Fibroblast of lung (primary cell): ENCODE results near the gene RPL36AL. TPM values are rescaled to one million over a fixed set of nuclear protein-coding genes. Genes with fewer than 3 reads are reported as not detected.

Source experiments
- DNase-seq, 2 donors: peaks; one replicate each; pipeline versions ENCODE4 v3.0.0 to v3.0.0-alpha.2; 2010; ENCODE audit warnings: low read depth in 2 of 2
- H2AFZ ChIP-seq: 2 replicates; pipeline ENCODE4 v1.5.1; 2012; ENCODE audit warnings: low read length, control low read depth, inconsistent platforms
- H3K27ac ChIP-seq: 2 replicates; pipeline ENCODE4 v1.5.1; 2011; ENCODE audit warnings: low read length, control low read depth; ENCODE audit not compliant: insufficient read depth
- H3K27me3 ChIP-seq: 2 replicates; pipeline ENCODE4 v1.5.1; 2011; ENCODE audit warnings: mild to moderate bottlenecking, low read length; ENCODE audit not compliant: control insufficient read depth, insufficient read depth
- H3K36me3 ChIP-seq: 2 replicates; pipeline ENCODE4 v1.5.1; 2011; ENCODE audit warnings: low read length; ENCODE audit not compliant: control insufficient read depth, insufficient read depth
- H3K4me1 ChIP-seq: 2 replicates; pipeline ENCODE4 v1.5.1; 2011; ENCODE audit warnings: low read length; ENCODE audit not compliant: control insufficient read depth, insufficient read depth; ENCODE audit errors: extremely low read depth
- H3K4me2 ChIP-seq: 2 replicates; pipeline ENCODE4 v1.5.1; 2011; ENCODE audit warnings: low read length, control low read depth; ENCODE audit not compliant: insufficient read depth; ENCODE audit errors: extremely low read depth
- H3K4me3 ChIP-seq, 4 experiments: fragments of 200-600 bp in 1 of 4; sonication (generic) in 1 of 4; replicated peaks in 1 of 4; 2 replicates each; pipeline ENCODE4 v1.5.1; 2011 to 2016; ENCODE audit warnings: low read length in 4 of 4, low read depth in 3 of 4, mild to moderate bottlenecking in 3 of 4, control low read depth in 2 of 4, inconsistent platforms in 1 of 4, mixed read lengths in 1 of 4; ENCODE audit not compliant: insufficient read depth in 1 of 4; ENCODE audit errors: control extremely low read depth in 1 of 4
- H3K79me2 ChIP-seq: 2 replicates; pipeline ENCODE4 v1.5.1; 2012; ENCODE audit warnings: mild to moderate bottlenecking, low read length, inconsistent platforms; ENCODE audit not compliant: control insufficient read depth, insufficient read depth
- H3K9ac ChIP-seq: 2 replicates; pipeline ENCODE4 v1.5.1; 2011; ENCODE audit warnings: mild to moderate bottlenecking, low read length, control low read depth; ENCODE audit not compliant: insufficient read depth
- H3K9me3 ChIP-seq: 2 replicates; pipeline ENCODE4 v1.5.1; 2012; ENCODE audit warnings: low read depth, low read length; ENCODE audit not compliant: control insufficient read depth, insufficient read depth
- H4K20me1 ChIP-seq: 2 replicates; pipeline ENCODE4 v1.5.1; 2011; ENCODE audit warnings: low read length; ENCODE audit not compliant: control insufficient read depth, insufficient read depth; ENCODE audit errors: extremely low read depth
- EZH2 ChIP-seq: IDR thresholded peaks from 2 replicates; pipeline ENCODE4 v1.5.1; 2012; ENCODE audit warnings: low read length, control low read depth, mild to moderate bottlenecking; ENCODE audit errors: missing control alignments
- polyA plus RNA-seq, 2 donors: library from polyadenylated mRNA; depleted of rRNA in 1 of 2; stranded (reverse) in 1 of 2; unstranded in 1 of 2; fragments of >200 nt; gene quantifications; 2 replicates each; pipeline ENCODE4 v1.2.1, GENCODE V29; 2011 to 2012; ENCODE audit warnings: missing spikeins in 1 of 2
- total RNA-seq: library from RNA; depleted of rRNA; stranded (reverse); fragments of >200 nt; gene quantifications from 2 replicates; pipeline ENCODE4 v1.2.1, GENCODE V29; 2014
- TF ChIP-seq, protein P1 (sequence below), 2 donors: IDR thresholded peaks in 1 of 2; conservative IDR thresholded peaks in 1 of 2; 1 replicate in 1 of 2; 2 replicates in 1 of 2; pipeline ENCODE4 v1.5.1; 2011 to 2012; ENCODE audit warnings: low read length in 2 of 2, control low read depth in 1 of 2, inconsistent platforms in 1 of 2, low read depth in 1 of 2, mild to moderate bottlenecking in 1 of 2

The RPL36AL gene
- total and polyA plus RNA-seq, 2 donors (not counting 1 experiment from before 2014, with no cell fraction given) = 281 to 383 TPM

DNA sequence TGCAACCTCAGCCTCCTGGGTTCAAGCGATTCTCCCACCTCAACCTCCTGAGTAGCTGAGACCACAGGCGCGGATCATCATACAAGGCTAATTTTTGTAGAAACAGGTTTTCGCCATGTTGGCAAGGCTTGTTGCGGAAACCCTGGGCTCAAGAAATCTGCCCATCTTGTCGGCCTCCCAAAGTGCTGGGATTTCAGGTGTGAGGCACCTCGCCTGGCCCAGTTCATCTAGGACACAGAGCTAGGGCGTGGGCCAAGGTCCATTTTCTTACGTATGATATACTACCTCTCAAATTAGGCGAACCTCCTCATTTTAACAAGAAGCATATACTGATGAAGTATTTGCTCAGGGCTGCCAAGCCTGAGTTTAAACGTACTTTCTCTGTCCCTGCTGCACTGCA is 36.4 kb downstream of the RPL36AL start:
- no peak for DNase-seq
- peaks cover 9% of the 10 kb centered on the region for H3K36me3 ChIP-seq
- peak overlapping the region; percentile 68 to 97 (median 96) for H3K4me3 ChIP-seq
- H3K9me3 ChIP-seq = no peaks in the 10 kb centered on the region
- H3K79me2 ChIP-seq = peaks cover 54% of the 10 kb centered on the region
- H4K20me1 ChIP-seq = no peaks in the 10 kb centered on the region
- no peak for TF ChIP-seq EZH2
- TF ChIP-seq, protein P1, sequence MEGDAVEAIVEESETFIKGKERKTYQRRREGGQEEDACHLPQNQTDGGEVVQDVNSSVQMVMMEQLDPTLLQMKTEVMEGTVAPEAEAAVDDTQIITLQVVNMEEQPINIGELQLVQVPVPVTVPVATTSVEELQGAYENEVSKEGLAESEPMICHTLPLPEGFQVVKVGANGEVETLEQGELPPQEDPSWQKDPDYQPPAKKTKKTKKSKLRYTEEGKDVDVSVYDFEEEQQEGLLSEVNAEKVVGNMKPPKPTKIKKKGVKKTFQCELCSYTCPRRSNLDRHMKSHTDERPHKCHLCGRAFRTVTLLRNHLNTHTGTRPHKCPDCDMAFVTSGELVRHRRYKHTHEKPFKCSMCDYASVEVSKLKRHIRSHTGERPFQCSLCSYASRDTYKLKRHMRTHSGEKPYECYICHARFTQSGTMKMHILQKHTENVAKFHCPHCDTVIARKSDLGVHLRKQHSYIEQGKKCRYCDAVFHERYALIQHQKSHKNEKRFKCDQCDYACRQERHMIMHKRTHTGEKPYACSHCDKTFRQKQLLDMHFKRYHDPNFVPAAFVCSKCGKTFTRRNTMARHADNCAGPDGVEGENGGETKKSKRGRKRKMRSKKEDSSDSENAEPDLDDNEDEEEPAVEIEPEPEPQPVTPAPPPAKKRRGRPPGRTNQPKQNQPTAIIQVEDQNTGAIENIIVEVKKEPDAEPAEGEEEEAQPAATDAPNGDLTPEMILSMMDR (conservative IDR thresholded peaks at IDR 0.05 in 1 of 2, IDR thresholded peaks at IDR 0.05 in 1 of 2; ENCODE audit: low read depth in 1 of 2, low read length in 2 of 2) = no peak
- H2AFZ ChIP-seq = no peak overlapping the region
- peak overlapping the region; percentile 59 for H3K4me2 ChIP-seq
- no peaks in the 10 kb centered on the region for H3K4me1 ChIP-seq
- no peak overlapping the region for H3K9ac ChIP-seq
- no peaks in the 10 kb centered on the region for H3K27me3 ChIP-seq
- H3K27ac ChIP-seq = no peak overlapping the region

DNA sequence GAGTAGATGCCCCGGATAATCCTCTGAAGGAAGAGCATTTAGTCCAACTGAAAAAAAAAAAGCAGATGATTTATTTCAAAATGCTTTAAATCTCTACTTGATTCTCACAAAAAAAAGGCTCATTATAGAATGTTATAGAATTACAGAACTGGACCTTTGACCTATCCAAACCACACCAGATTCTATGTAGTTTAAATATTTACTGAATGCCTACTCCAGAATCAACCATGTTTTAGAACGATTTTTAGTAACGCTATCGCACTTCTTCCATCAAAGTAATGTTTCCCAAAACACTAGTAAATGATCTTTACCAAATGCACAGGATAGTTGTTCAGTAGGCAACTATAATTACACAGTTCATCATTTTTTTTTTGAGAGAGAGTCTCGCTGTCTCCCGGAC is 36.8 kb downstream of the RPL36AL start:
- H3K4me2 ChIP-seq = peak overlapping the region; percentile 59
- H3K27me3 ChIP-seq = no peaks in the 10 kb centered on the region
- no peaks in the 10 kb centered on the region for H4K20me1 ChIP-seq
- H3K4me1 ChIP-seq = no peaks in the 10 kb centered on the region
- H3K9ac ChIP-seq = no peak overlapping the region
- H2AFZ ChIP-seq = no peak overlapping the region
- peaks cover 9% of the 10 kb centered on the region for H3K36me3 ChIP-seq
- H3K9me3 ChIP-seq = no peaks in the 10 kb centered on the region
- DNase-seq = peak in 1 of 2 donors; percentile 52
- H3K79me2 ChIP-seq = peaks cover 54% of the 10 kb centered on the region
- H3K27ac ChIP-seq = no peak overlapping the region
- H3K4me3 ChIP-seq = peak overlapping the region in 2 of 4 experiments; percentile 68 to 95
- TF ChIP-seq EZH2 = no peak
- TF ChIP-seq, protein P1 (conservative IDR thresholded peaks at IDR 0.05 in 1 of 2, IDR thresholded peaks at IDR 0.05 in 1 of 2; ENCODE audit: low read depth in 1 of 2, low read length in 2 of 2) = no peak

DNA sequence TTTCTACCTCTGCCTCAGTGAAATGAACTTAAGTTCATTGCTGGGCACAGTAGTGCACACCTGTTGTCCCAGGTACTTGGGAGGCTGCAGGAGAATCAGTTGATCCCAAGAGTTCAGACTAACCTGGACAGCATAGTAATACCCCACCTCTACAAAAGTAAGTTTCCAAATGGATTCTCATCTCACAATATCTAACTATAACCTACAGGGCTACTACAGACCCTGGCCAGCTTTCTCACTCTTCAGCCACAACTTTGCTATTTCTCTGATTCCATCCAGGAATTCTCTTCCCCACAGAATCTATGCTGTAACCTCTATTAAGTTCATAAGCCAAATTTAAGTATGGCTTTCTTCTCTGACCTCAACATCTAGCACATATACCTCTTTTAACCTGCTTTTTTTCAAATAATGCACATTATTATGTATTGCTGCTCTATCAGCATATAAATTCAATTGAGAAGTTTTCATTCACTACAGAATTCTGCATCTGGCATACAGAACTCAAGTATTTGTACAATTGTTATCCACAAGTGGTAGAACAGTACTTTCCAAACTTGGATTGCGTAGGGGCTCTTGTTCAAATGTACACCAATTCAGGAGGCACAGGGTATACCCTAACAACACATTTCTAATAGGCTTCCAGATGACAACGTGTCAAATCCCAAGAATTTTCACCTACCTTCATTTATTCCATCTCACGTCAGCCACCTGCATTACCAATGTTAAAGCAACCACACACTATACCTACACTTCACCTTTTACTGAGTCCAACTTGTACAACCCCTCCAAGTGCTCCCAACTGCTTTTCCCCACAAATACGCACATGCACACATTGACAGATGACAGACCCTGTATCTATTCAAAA is 38.1 kb downstream of the RPL36AL start:
- Histone ChIP-seq H3K4me1 (no peaks in the 10 kb centered on the region), H2AFZ (no peak overlapping the region), H3K27me3 (no peaks in the 10 kb centered on the region), H3K36me3 (peaks cover 10% of the 10 kb centered on the region), H4K20me1 (no peaks in the 10 kb centered on the region), H3K79me2 (peaks cover 54% of the 10 kb centered on the region), H3K9me3 (no peaks in the 10 kb centered on the region), H3K27ac (no peak overlapping the region), H3K4me3 (no peak overlapping the region), H3K4me2 (no peak overlapping the region), H3K9ac (no peak overlapping the region)
- DNase-seq = no peak
- TF ChIP-seq, protein P1 (conservative IDR thresholded peaks at IDR 0.05 in 1 of 2, IDR thresholded peaks at IDR 0.05 in 1 of 2; ENCODE audit: low read depth in 1 of 2, low read length in 2 of 2) = no peak
- no peak for TF ChIP-seq EZH2
